B cell (primary cell): ENCODE measurements around the gene BSND. TPM values are rescaled to one million over a fixed set of nuclear protein-coding genes. Genes with fewer than 3 reads are reported as not detected.

Source experiments
- ATAC-seq: fragments of 200-7000 bp; cut with Tn5 transposase; one replicate; pipeline ENCODE4 v1.10.0; 2021; ENCODE audit warnings: low read depth, mild to moderate bottlenecking, moderate number of reproducible peaks, moderate library complexity
- CTCF ChIA-PET: fragments of 350-600 bp; sonication (Branson Sonifier 250); formaldehyde crosslinking; loops from one replicate; lab custom pipeline; 2021; ENCODE audit warnings: antibody characterized with exemption, inconsistent platforms; lab: Charles Lee
- POLR2A ChIA-PET: fragments of 350-600 bp; sonication (Branson Sonifier 250); formaldehyde crosslinking; loops from one replicate; lab custom pipeline; 2021; ENCODE audit warnings: antibody characterized with exemption; lab: Charles Lee
- DNase-seq: peaks from one replicate; pipeline ENCODE4 v3.0.0; 2013
- H2AFZ ChIP-seq: 2 replicates; pipeline ENCODE4 v1.6.1; 2012; ENCODE audit warnings: mild to moderate bottlenecking, low read depth, low read length; ENCODE audit not compliant: insufficient read depth, poor library complexity, severe bottlenecking
- H3K27ac ChIP-seq, 2 donors: 1 replicate in 1 of 2; 2 replicates in 1 of 2; pipeline ENCODE4 v1.5.1; 2012 to 2013; ENCODE audit warnings: low read length in 2 of 2, mild to moderate bottlenecking in 2 of 2, moderate library complexity in 1 of 2
- H3K27me3 ChIP-seq, 4 experiments: fragments of 200-600 bp in 1 of 4; sonication (generic) in 1 of 4; replicated peaks in 1 of 4; 1 replicate in 2 of 4; 2 replicates in 2 of 4; pipeline versions ENCODE4 v1.6.1 to v1.7.0; 2013 to 2016; ENCODE audit warnings: low read length in 3 of 4, mild to moderate bottlenecking in 2 of 4, mixed read lengths in 1 of 4, moderate library complexity in 1 of 4; ENCODE audit not compliant: insufficient read depth in 4 of 4, control insufficient read depth in 3 of 4; ENCODE audit errors: control extremely low read depth in 1 of 4
- H3K36me3 ChIP-seq, 2 experiments: replicated peaks in 1 of 2; 1 replicate in 1 of 2; 2 replicates in 1 of 2; pipeline versions ENCODE4 v1.6.1 to v1.7.1; 2013; ENCODE audit warnings: low read length in 1 of 2; ENCODE audit not compliant: insufficient read depth in 2 of 2, control insufficient read depth in 1 of 2; ENCODE audit errors: control extremely low read depth in 1 of 2, extremely low read depth in 1 of 2
- H3K4me1 ChIP-seq, 2 donors: fragments of 200-600 bp in 1 of 2; sonication (generic) in 1 of 2; 1 replicate in 1 of 2; 2 replicates in 1 of 2; pipeline versions ENCODE4 v1.5.1 to v1.6.1; 2013 to 2017; ENCODE audit warnings: low read length in 2 of 2; ENCODE audit not compliant: control insufficient read depth in 2 of 2, insufficient read depth in 2 of 2
- H3K4me2 ChIP-seq: replicated peaks from 2 replicates; pipeline ENCODE3; 2012; ENCODE audit warnings: mild to moderate bottlenecking, low read depth, low read length; ENCODE audit not compliant: poor library complexity, severe bottlenecking
- H3K4me3 ChIP-seq, 5 experiments: fragments of 200-600 bp in 1 of 5; sonication (generic) in 1 of 5; 1 replicate in 3 of 5; 2 replicates in 2 of 5; pipeline versions ENCODE4 v1.5.1 to v1.7.0; 2011 to 2016; ENCODE audit warnings: low read length in 4 of 5, mild to moderate bottlenecking in 4 of 5, low read depth in 2 of 5, control low read depth in 1 of 5, moderate library complexity in 1 of 5; ENCODE audit not compliant: insufficient read depth in 1 of 5; ENCODE audit errors: control extremely low read depth in 1 of 5, extremely low read depth in 1 of 5
- H3K79me2 ChIP-seq: fragments of 200-600 bp; sonication (generic); one replicate; pipeline ENCODE4 v1.6.0; 2016; ENCODE audit warnings: low read length; ENCODE audit not compliant: control insufficient read depth, insufficient read depth
- H3K9ac ChIP-seq: fragments of 200-600 bp; sonication (generic); 2 replicates; pipeline ENCODE4 v1.6.1; 2017; ENCODE audit warnings: mild to moderate bottlenecking, low read length, moderate library complexity
- H3K9me3 ChIP-seq, 3 donors: one replicate each; pipeline versions ENCODE4 v1.6.1 to v1.7.1; 2013; ENCODE audit warnings: low read length in 2 of 3; ENCODE audit not compliant: control insufficient read depth in 2 of 3, insufficient read depth in 1 of 3; ENCODE audit errors: control extremely low read depth in 1 of 3
- H4K20me1 ChIP-seq: 2 replicates; pipeline ENCODE4 v1.6.0; 2012; ENCODE audit warnings: mild to moderate bottlenecking, low read length; ENCODE audit not compliant: insufficient read depth, control insufficient read depth, poor library complexity, severe bottlenecking
- H3K27ac Mint-ChIP-seq: one replicate; pipeline ENCODE4 v1.8.0; 2021; ENCODE audit warnings: mixed read lengths
- H3K27me3 Mint-ChIP-seq: one replicate; pipeline ENCODE4 v1.8.0; 2021; ENCODE audit warnings: mixed read lengths
- H3K4me1 Mint-ChIP-seq: one replicate; pipeline ENCODE4 v1.8.0; 2021; ENCODE audit warnings: mixed read lengths
- H3K4me3 Mint-ChIP-seq: one replicate; pipeline ENCODE4 v1.8.0; 2021; ENCODE audit warnings: mixed read lengths
- H3K9me3 Mint-ChIP-seq: one replicate; pipeline ENCODE4 v1.8.0; 2022; ENCODE audit warnings: mixed read lengths; ENCODE audit not compliant: insufficient read depth
- CTCF ChIP-seq: fragments of 200-600 bp; IDR thresholded peaks from one replicate; pipeline ENCODE4 v1.8.0; 2022; ENCODE audit warnings: antibody characterized with exemption, mild to moderate bottlenecking
- EZH2 ChIP-seq: IDR thresholded peaks from 2 replicates; pipeline ENCODE4 v1.6.1; 2012; ENCODE audit warnings: borderline replicate concordance, low read depth, mild to moderate bottlenecking, moderate library complexity, low read length; ENCODE audit not compliant: insufficient read depth, poor library complexity, severe bottlenecking
- WGBS: methylation state at CpG from one replicate; pipeline ENCODE4 v1.1.5; 2013; ENCODE audit warnings: missing lambda C conversion rate; ENCODE audit not compliant: insufficient coverage; 5-methylcytosine and 5-hydroxymethylcytosine counted together
- intact Hi-C: fragments of 100-400 bp; cut with micrococcal nuclease; formaldehyde crosslinking; loops from one replicate; pipeline ENCODE4 v1.10.0; 2022
- polyA plus RNA-seq: library from polyadenylated mRNA; depleted of rRNA; stranded (reverse); fragments of >200 nt; gene quantifications from 2 replicates; pipeline ENCODE4 v1.2.3, GENCODE V29; 2012
- total RNA-seq, 2 donors: library from RNA; stranded (reverse); fragments of 120-200 nt in 1 of 2; gene quantifications; 1 replicate in 1 of 2; 2 replicates in 1 of 2; pipeline versions ENCODE4 v1.2.3 to v1.2.4, GENCODE V29; 2013 to 2022

Gene BSND
- total and polyA plus RNA-seq, 2 donors (not counting 1 experiment from before 2014, with no cell fraction given): not detected

GRCh38 chr1:54986025-54986424, 12.7 kb upstream of the BSND start:
- Histone ChIP-seq H2AFZ (no peak overlapping the region), H3K4me2 (no peak overlapping the region), H3K9ac (no peak overlapping the region), H3K9me3 (no peaks in the 10 kb centered on the region), H3K4me1 (no peaks in the 10 kb centered on the region), H3K4me3 (no peak overlapping the region), H4K20me1 (no peaks in the 10 kb centered on the region), H3K27me3 (peaks cover 0 to 11% (median 1%) of the 10 kb centered on the region in 4 experiments), H3K36me3 (no peaks in the 10 kb centered on the region), H3K79me2 (no peaks in the 10 kb centered on the region), H3K27ac (no peak overlapping the region)
- WGBS: 93% methylated on average over 15 of the region's 15 CpGs
- ATAC-seq (no peak), DNase-seq (no peak)
- Mint-ChIP-seq H3K27ac (no peak overlapping the region), H3K4me1 (no peaks in the 10 kb centered on the region), H3K27me3 (peaks cover 25% of the 10 kb centered on the region), H3K4me3 (no peak overlapping the region), H3K9me3 (no peaks in the 10 kb centered on the region)
- TF ChIP-seq EZH2 (no peak), CTCF (no peak)
- CTCF ChIA-PET: interaction anchor here (0.6 to 0.8 kb wide), 2 partner anchors 10 to 41 kb away, joined by 3 to 4 read pairs; no protein-coding TSS in a partner anchor
- POLR2A ChIA-PET: no interaction called here
- intact Hi-C loops: no loop called here

- H4K20me1 ChIP-seq: no peaks in the 10 kb centered on the region
- DNase-seq (no peak), ATAC-seq (no peak)
- 84% methylated on average over 3 of the region's 3 CpGs for WGBS
- POLR2A ChIA-PET: no interaction called here
- Mint-ChIP-seq H3K9me3 (no peaks in the 10 kb centered on the region), H3K27me3 (peaks cover 20% of the 10 kb centered on the region), H3K4me3 (no peak overlapping the region), H3K27ac (no peak overlapping the region), H3K4me1 (no peaks in the 10 kb centered on the region)
- H2AFZ ChIP-seq: no peak overlapping the region
- peaks cover 0 to 8% (median 1%) of the 10 kb centered on the region in 4 experiments for H3K27me3 ChIP-seq
- H3K27ac ChIP-seq: no peak overlapping the region
- intact Hi-C loops: no loop called here
- no peak overlapping the region for H3K4me2 ChIP-seq
- H3K4me3 ChIP-seq: no peak overlapping the region
- H3K36me3 ChIP-seq: no peaks in the 10 kb centered on the region
- H3K79me2 ChIP-seq: no peaks in the 10 kb centered on the region
- H3K9ac ChIP-seq: no peak overlapping the region
- CTCF ChIA-PET: interaction anchor here (0.6 to 1.0 kb wide), 3 partner anchors 9 to 42 kb away, joined by 3 to 4 read pairs (median 3); no protein-coding TSS in a partner anchor
- no peaks in the 10 kb centered on the region for H3K4me1 ChIP-seq
- TF ChIP-seq EZH2 (no peak), CTCF (no peak)
- no peaks in the 10 kb centered on the region for H3K9me3 ChIP-seq
Measured at GRCh38 chr1:54986533-54986932, 12.2 kb upstream of the BSND start.
